ENCODE measurements around the gene EDDM3A.

GRCh38 chr14:20712904-20713303 lies 32.8 kb upstream of the EDDM3A start:
- no peak for TF ChIP-seq POLR2A (IDR thresholded peaks at IDR 0.05)
- TF ChIP-seq CTCF (IDR thresholded peaks at IDR 0.05), result no peak
